MCF 10A (cell line): Measurements from ENCODE around the gene ARL6IP1. TPM values are rescaled to one million over a fixed set of nuclear protein-coding genes. Genes with fewer than 3 reads are reported as not detected.

Experiments
- BruUV-seq: library from RNA; stranded (reverse); fragments of 400-500 nt; replicated peaks from 2 replicates; lab custom pipeline; 2021; lab: Mats Ljungman, UMichigan
- CTCF ChIA-PET: fragments of 300-600 bp; sonication (Branson Sonifier 250); formaldehyde crosslinking; extraction: SDS; loops from one replicate; lab custom pipeline; 2021; ENCODE audit warnings: antibody characterized with exemption, inconsistent platforms; lab: Yijun Ruan, JAX
- POLR2A ChIA-PET: fragments of 300-600, 350-650 bp; sonication (Branson Sonifier 250); formaldehyde crosslinking; extraction: SDS; loops from one replicate; lab custom pipeline; 2020; ENCODE audit warnings: antibody characterized with exemption, inconsistent platforms; lab: Yijun Ruan, JAX
- DNase-seq: peaks from one replicate; pipeline ENCODE4 v3.0.0-alpha.2; 2018; ENCODE audit not compliant: unreplicated experiment
- H3K27ac Mint-ChIP-seq: one replicate; pipeline ENCODE4 v1.8.0; 2022; ENCODE audit warnings: mild to moderate bottlenecking, low read depth, mixed read lengths; ENCODE audit not compliant: unreplicated experiment
- H3K27me3 Mint-ChIP-seq: one replicate; pipeline ENCODE4 v1.8.0; 2022; ENCODE audit warnings: mixed read lengths; ENCODE audit not compliant: insufficient read depth, unreplicated experiment
- H3K36me3 Mint-ChIP-seq: one replicate; pipeline ENCODE4 v1.8.0; 2022; ENCODE audit warnings: mild to moderate bottlenecking, moderate library complexity, mixed read lengths; ENCODE audit not compliant: insufficient read depth, unreplicated experiment
- H3K4me1 Mint-ChIP-seq: one replicate; pipeline ENCODE4 v1.8.0; 2022; ENCODE audit warnings: mixed read lengths; ENCODE audit not compliant: insufficient read depth, unreplicated experiment
- H3K4me3 Mint-ChIP-seq: one replicate; pipeline ENCODE4 v1.8.0; 2022; ENCODE audit warnings: mild to moderate bottlenecking, moderate library complexity, mixed read lengths; ENCODE audit not compliant: unreplicated experiment
- H3K9me3 Mint-ChIP-seq: one replicate; pipeline ENCODE4 v1.8.0; 2022; ENCODE audit warnings: mixed read lengths; ENCODE audit not compliant: unreplicated experiment
- intact Hi-C: fragments of 100-400 bp; cut with micrococcal nuclease; formaldehyde crosslinking; loops from 2 replicates; pipeline ENCODE4 v1.14.1; 2022
- total RNA-seq: library from RNA; stranded (reverse); gene quantifications from 2 replicates; pipeline ENCODE4 v1.2.3, GENCODE V29; 2022
- TF ChIP-seq, protein P1 (sequence below): fragments of 200-600 bp; IDR thresholded peaks from one replicate; pipeline ENCODE4 v1.8.0; 2022; ENCODE audit warnings: antibody characterized with exemption, mild to moderate bottlenecking; ENCODE audit not compliant: unreplicated experiment

ARL6IP1 gene
- total RNA-seq, 1 experiment from 2014 or later: 120 TPM

GRCh38 chr16:18833707-18834505 is 32.6 kb upstream of the ARL6IP1 start:
- no TSS peak for BruUV-seq
- TF ChIP-seq, protein P1, sequence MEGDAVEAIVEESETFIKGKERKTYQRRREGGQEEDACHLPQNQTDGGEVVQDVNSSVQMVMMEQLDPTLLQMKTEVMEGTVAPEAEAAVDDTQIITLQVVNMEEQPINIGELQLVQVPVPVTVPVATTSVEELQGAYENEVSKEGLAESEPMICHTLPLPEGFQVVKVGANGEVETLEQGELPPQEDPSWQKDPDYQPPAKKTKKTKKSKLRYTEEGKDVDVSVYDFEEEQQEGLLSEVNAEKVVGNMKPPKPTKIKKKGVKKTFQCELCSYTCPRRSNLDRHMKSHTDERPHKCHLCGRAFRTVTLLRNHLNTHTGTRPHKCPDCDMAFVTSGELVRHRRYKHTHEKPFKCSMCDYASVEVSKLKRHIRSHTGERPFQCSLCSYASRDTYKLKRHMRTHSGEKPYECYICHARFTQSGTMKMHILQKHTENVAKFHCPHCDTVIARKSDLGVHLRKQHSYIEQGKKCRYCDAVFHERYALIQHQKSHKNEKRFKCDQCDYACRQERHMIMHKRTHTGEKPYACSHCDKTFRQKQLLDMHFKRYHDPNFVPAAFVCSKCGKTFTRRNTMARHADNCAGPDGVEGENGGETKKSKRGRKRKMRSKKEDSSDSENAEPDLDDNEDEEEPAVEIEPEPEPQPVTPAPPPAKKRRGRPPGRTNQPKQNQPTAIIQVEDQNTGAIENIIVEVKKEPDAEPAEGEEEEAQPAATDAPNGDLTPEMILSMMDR: no peak
- no peak overlapping the region for H3K4me3 Mint-ChIP-seq
- intact Hi-C loops: no loop called here
- peaks cover 99% of the 10 kb centered on the region for H3K36me3 Mint-ChIP-seq
- H3K4me1 Mint-ChIP-seq: no peaks in the 10 kb centered on the region
- no peak overlapping the region for H3K27ac Mint-ChIP-seq
- no peaks in the 10 kb centered on the region for H3K9me3 Mint-ChIP-seq
- POLR2A ChIA-PET: interaction anchor here (0.9 to 1.0 kb wide), 3 partner anchors 8 to 30 kb away, joined by 3 to 6 read pairs (median 4); no protein-coding TSS in a partner anchor
- H3K27me3 Mint-ChIP-seq: no peaks in the 10 kb centered on the region
- CTCF ChIA-PET: interaction anchor here (0.5 to 2.0 kb wide), 6 partner anchors 9 to 667 kb away, joined by 3 to 7 read pairs (median 4); partner anchors contain the start of gene ARL6IP1
- no peak for DNase-seq

- BruUV-seq: no TSS peak
- TF ChIP-seq, protein P1: no peak
- ChIA-PET POLR2A (interaction anchor here (0.8 to 1.5 kb wide), 3 partner anchors 9 to 27 kb away, joined by 3 to 4 read pairs (median 3); no protein-coding TSS in a partner anchor), CTCF (interaction anchor here (0.7 to 2.0 kb wide), 3 partner anchors 11 to 24 kb away, joined by 3 to 7 read pairs (median 3); no protein-coding TSS in a partner anchor)
- peaks cover 99% of the 10 kb centered on the region for H3K36me3 Mint-ChIP-seq
- H3K4me3 Mint-ChIP-seq: no peak overlapping the region
- H3K27me3 Mint-ChIP-seq: no peaks in the 10 kb centered on the region
- no peaks in the 10 kb centered on the region for H3K4me1 Mint-ChIP-seq
- intact Hi-C loops: no loop called here
- no peak for DNase-seq
- no peaks in the 10 kb centered on the region for H3K9me3 Mint-ChIP-seq
- H3K27ac Mint-ChIP-seq: no peak overlapping the region
Measured at GRCh38 chr16:18832613-18833012, 31.3 kb upstream of the ARL6IP1 start.

GRCh38 chr16:18832006-18832405 is 30.7 kb upstream of the ARL6IP1 start:
- no peaks in the 10 kb centered on the region for H3K9me3 Mint-ChIP-seq
- intact Hi-C loops: no loop called here
- DNase-seq: no peak
- ChIA-PET CTCF (interaction anchor here (2.5 kb wide), 1 partner anchor 30 kb away, joined by 8 read pairs; the partner anchor contains the start of gene ARL6IP1), POLR2A (interaction anchor here (1.5 to 1.7 kb wide), 2 partner anchors 12 to 26 kb away, joined by 4 to 8 read pairs; no protein-coding TSS in a partner anchor)
- no peak overlapping the region for H3K4me3 Mint-ChIP-seq
- peaks cover 96% of the 10 kb centered on the region for H3K36me3 Mint-ChIP-seq
- no peaks in the 10 kb centered on the region for H3K27me3 Mint-ChIP-seq
- no TSS peak for BruUV-seq
- no peak overlapping the region for H3K27ac Mint-ChIP-seq
- TF ChIP-seq, protein P1: no peak
- no peaks in the 10 kb centered on the region for H3K4me1 Mint-ChIP-seq

DNA sequence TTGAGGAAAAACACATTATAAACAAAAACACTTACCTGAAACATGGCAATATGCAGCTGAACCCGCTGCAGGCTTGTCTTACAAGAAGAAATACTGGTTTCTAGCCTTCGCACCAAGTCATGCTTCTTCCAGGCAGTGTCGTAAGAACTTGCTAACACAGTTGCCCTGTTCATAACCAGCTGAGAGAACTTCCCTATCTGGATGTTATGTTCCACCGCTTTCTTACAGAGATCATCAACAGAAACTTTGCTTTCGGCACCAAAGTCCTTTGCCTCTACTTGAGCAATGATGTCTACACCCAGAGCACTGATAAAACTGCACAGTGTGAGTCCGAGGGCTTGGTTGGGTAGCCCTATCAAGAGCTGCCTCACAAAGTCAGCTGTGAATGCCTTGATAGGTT is 27.9 kb upstream of the ARL6IP1 start:
- H3K9me3 Mint-ChIP-seq: no peaks in the 10 kb centered on the region

More for the DNA sequence above, 27.9 kb upstream of the ARL6IP1 start:
- no peak overlapping the region for H3K4me3 Mint-ChIP-seq
- POLR2A ChIA-PET: interaction anchor here (0.9 to 1.9 kb wide), 2 partner anchors 11 to 24 kb away, joined by 3 to 10 read pairs; no protein-coding TSS in a partner anchor
- peaks cover 71% of the 10 kb centered on the region for H3K36me3 Mint-ChIP-seq
- CTCF ChIA-PET: interaction anchor here (0.6 to 2.5 kb wide), 3 partner anchors 18 to 29 kb away, joined by 3 to 8 read pairs (median 4); partner anchors contain the start of gene ARL6IP1
- no TSS peak for BruUV-seq
- no peak for DNase-seq
- no peaks in the 10 kb centered on the region for H3K4me1 Mint-ChIP-seq
- no peak overlapping the region for H3K27ac Mint-ChIP-seq
- intact Hi-C loops: no loop called here
- TF ChIP-seq, protein P1: no peak
- H3K27me3 Mint-ChIP-seq: no peaks in the 10 kb centered on the region
